K562 (cell line): ENCODE results near the gene BMP2K. TPM values are rescaled to one million over a fixed set of nuclear protein-coding genes. Genes with fewer than 3 reads are reported as not detected.

ENCODE experiments used
- ARID4B ChIP-seq: sonication (generic); formaldehyde crosslinking; IDR thresholded peaks from 2 replicates; pipeline ENCODE4 v1.8.0; 2022; ENCODE audit warnings: mild to moderate bottlenecking, missing genetic modification reagents
- E2F5 ChIP-seq: sonication (generic); formaldehyde crosslinking; IDR thresholded peaks from 2 replicates; pipeline ENCODE4 v1.8.0; 2022; ENCODE audit warnings: mild to moderate bottlenecking, missing genetic modification reagents
- E2F8 ChIP-seq: fragments of 450-650 bp; IDR thresholded peaks from 2 replicates; pipeline ENCODE4 v1.7.1; 2018; ENCODE audit warnings: mild to moderate bottlenecking, low read depth; ENCODE audit not compliant: partially characterized antibody
- FOXP1 ChIP-seq: sonication (generic); formaldehyde crosslinking; IDR thresholded peaks from 2 replicates; pipeline ENCODE4 v1.8.0; 2022; ENCODE audit warnings: mild to moderate bottlenecking, missing genetic modification reagents
- HMBOX1 ChIP-seq: sonication (generic); IDR thresholded peaks from 2 replicates; pipeline ENCODE4 v1.6.1; 2016
- KLF6 ChIP-seq: fragments of 250-450 bp; sonication (Bioruptor Pico); IDR thresholded peaks from 2 replicates; pipeline ENCODE4 v1.4.0; 2020; ENCODE audit warnings: mild to moderate bottlenecking, moderate library complexity, borderline replicate concordance
- NBN ChIP-seq: fragments of 450-650 bp; IDR thresholded peaks from 2 replicates; pipeline ENCODE4 v1.6.1; 2016; ENCODE audit warnings: low read depth, mild to moderate bottlenecking
- NCOR1 ChIP-seq: fragments of 450-650 bp; IDR thresholded peaks from 2 replicates; pipeline ENCODE4 v1.6.1; 2016; ENCODE audit warnings: mild to moderate bottlenecking, moderate library complexity
- PKNOX1 ChIP-seq: fragments of 450-650 bp; IDR thresholded peaks from 2 replicates; pipeline ENCODE4 v1.6.1; 2016
- ZBTB33 ChIP-seq: sonication (generic); formaldehyde crosslinking; IDR thresholded peaks from 2 replicates; pipeline ENCODE4 v1.8.1; 2023; ENCODE audit warnings: mild to moderate bottlenecking, missing genetic modification reagents
- polyA plus RNA-seq, 8 experiments: library from polyadenylated mRNA; depleted of rRNA in 4 of 8; stranded (reverse) in 5 of 8; unstranded in 3 of 8; fragments of >200 nt; fragmentation: Nextera tagmentation in 2 of 8; fragmentation: Illumina TruSeq in 1 of 8; extraction: Ambion mirVana in 2 of 8; extraction: Trizol in 1 of 8; gene quantifications; 2 replicates each; pipeline versions ENCODE4 v1.2.1 to v1.2.3, GENCODE V29; 2011 to 2014; ENCODE audit warnings: inconsistent platforms in 1 of 8, missing spikeins in 1 of 8
- total RNA-seq, 7 experiments: library from RNA; depleted of rRNA in 6 of 7; stranded (reverse); fragments of >200 nt in 6 of 7; fragmentation: Illumina TruSeq in 2 of 7; extraction: Trizol in 2 of 7; gene quantifications; 2 replicates each; pipeline versions ENCODE4 v1.2.1 to v1.2.3, GENCODE V29; 2011 to 2021; ENCODE audit warnings: low replicate concordance in 1 of 7

BMP2K gene
- total and polyA plus RNA-seq, 9 of the 15 experiments (the other 6 are each of a cell fraction or from before 2014, with no cell fraction given) = 17.0 to 217 (median 104) TPM

GRCh38 chr4:78781924-78782323 lies 5.8 kb downstream of the BMP2K start (continued):
- no peak for TF ChIP-seq E2F5 (CRISPR knock-in tag)
- TF ChIP-seq KLF6 (CRISPR knock-in tag) = 0 out of 2 replicates have a peak, but pooled peaks have one; percentile 28
- 0 out of 2 replicates have a peak, but pooled peaks have one; percentile 9 for TF ChIP-seq PKNOX1
- TF ChIP-seq ARID4B (CRISPR knock-in tag) = 0 out of 2 replicates have a peak, but pooled peaks have one; percentile 40
- peak; percentile 97 for TF ChIP-seq HMBOX1
- 0 out of 2 replicates have a peak, but pooled peaks have one; percentile 9 for TF ChIP-seq NBN
- TF ChIP-seq E2F8 = peak; percentile 37
- TF ChIP-seq FOXP1 (CRISPR knock-in tag) = 0 out of 2 replicates have a peak, but pooled peaks have one; percentile 14
- peak; percentile 1; the same call in 1 of the 2 replicates for TF ChIP-seq NCOR1
- 0 out of 2 replicates have a peak, but pooled peaks have one; percentile 7 for TF ChIP-seq ZBTB33
